H1 (cell line): Measurements from ENCODE around the gene USP35. TPM values are rescaled to one million over a fixed set of nuclear protein-coding genes. Genes with fewer than 3 reads are reported as not detected.

Source experiments
- CHD1 ChIP-seq: IDR thresholded peaks from 2 replicates; pipeline ENCODE4 v1.6.1; 2012; ENCODE audit warnings: low read depth, low read length, improper control_type of control experiment
- CHD7 ChIP-seq: fragments of 300-600 bp; sonication (generic); IDR thresholded peaks from 2 replicates; pipeline ENCODE4 v1.7.1; 2012; ENCODE audit warnings: low read length, moderate library complexity, mild to moderate bottlenecking, inconsistent platforms; ENCODE audit not compliant: insufficient replicate concordance
- KDM5A ChIP-seq: fragments of 200-600 bp; IDR thresholded peaks from 2 replicates; pipeline ENCODE4 v1.7.1; 2012; ENCODE audit warnings: mild to moderate bottlenecking, low read length, inconsistent platforms, mixed read lengths
- PHF8 ChIP-seq: fragments of 200-600 bp; sonication (generic); conservative IDR thresholded peaks from 2 replicates; pipeline ENCODE4 v1.7.1; 2012; ENCODE audit warnings: low read depth, mild to moderate bottlenecking, inconsistent platforms, low read length, moderate library complexity
- SIX5 ChIP-seq: IDR thresholded peaks from 2 replicates; pipeline ENCODE4 v1.6.1; 2011; ENCODE audit warnings: mild to moderate bottlenecking, low read depth, low read length
- SRF ChIP-seq: IDR thresholded peaks from 2 replicates; pipeline ENCODE4 v1.6.1; 2011; ENCODE audit warnings: mild to moderate bottlenecking, low read depth, low read length, moderate library complexity
- SUZ12 ChIP-seq: fragments of 200-600 bp; sonication (generic); IDR thresholded peaks from 2 replicates; pipeline ENCODE4 v1.6.1; 2012; ENCODE audit warnings: mild to moderate bottlenecking, inconsistent platforms, low read length, moderate library complexity, mixed read lengths
- USF2 ChIP-seq: IDR thresholded peaks from 2 replicates; pipeline ENCODE4 v1.6.1; 2011; ENCODE audit warnings: low read length, improper control_type of control experiment
- YY1 ChIP-seq: IDR thresholded peaks from 2 replicates; pipeline ENCODE4 v1.6.1; 2011; ENCODE audit warnings: low read depth, mild to moderate bottlenecking, low read length
- polyA plus RNA-seq, 7 experiments: library from polyadenylated mRNA; depleted of rRNA in 3 of 7; stranded (reverse) in 5 of 7; unstranded in 2 of 7; fragments of >200 nt in 5 of 7; fragments of 200-250 nt in 2 of 7; gene quantifications; 1 replicate in 5 of 7; 2 replicates in 1 of 7; 4 replicates in 1 of 7; pipeline versions ENCODE4 v1.2.1 to v1.2.3, GENCODE V29; 2011 to 2013; ENCODE audit warnings: missing spikeins in 2 of 7, mixed read lengths in 2 of 7
- total RNA-seq: library from RNA; stranded (reverse); fragmentation: NEBNext Ultra II Directional; extraction: Animal tissue kit (Norgen Biotek cat#: 25700); gene quantifications from 2 replicates; pipeline ENCODE4 v1.2.1, GENCODE V29; 2021

The USP35 gene
- total and polyA plus RNA-seq, 2 of the 8 experiments (the other 6 are each of a cell fraction or from before 2014, with no cell fraction given): 4.6 to 6.8 TPM

- TF ChIP-seq CHD7 (no peak), PHF8 (no peak), YY1 (no peak), SRF (no peak), SUZ12 (no peak), CHD1 (no peak), USF2 (no peak), SIX5 (no peak), KDM5A (no peak)
Observed at GRCh38 chr11:78214331-78215194, 25.8 kb downstream of the USP35 start (continued).
